Left forelimb (tissue), 1 donor: Measurements from ENCODE around the gene PATE1.
"Not testable (repeated sequence)": the region's sequence is repeated elsewhere in the genome, so short reads cannot be mapped to it uniquely, and the experiment has no call there.

Experiments used
- DNase-seq: peaks from one replicate; pipeline ENCODE4 v3.0.0-alpha.2; 2018; ENCODE audit warnings: low spot score

Gene PATE1

GRCh38 chr11:125745979-125746378 is at the start of gene PATE1:
PATE1 (plus strand) TSS chr11:125746279; CDS start chr11:125746305, 26 bp downstream.
- no peak for DNase-seq

GRCh38 chr11:125701018-125701610 is 45.0 kb upstream of the PATE1 start:
- DNase-seq = no peak

- no peak for DNase-seq
Measured at GRCh38 chr11:125701858-125702621, 44.0 kb upstream of the PATE1 start.

GRCh38 chr11:125704686-125705085 is 41.4 kb upstream of the PATE1 start:
- DNase-seq = not testable (repeated sequence)

- DNase-seq = no peak
Measured at GRCh38 chr11:125720781-125721180, 25.3 kb upstream of the PATE1 start.

GRCh38 chr11:125724125-125724524 is 22.0 kb upstream of the PATE1 start:
- no peak for DNase-seq

- DNase-seq = no peak
Measured at GRCh38 chr11:125728969-125729368, 17.1 kb upstream of the PATE1 start.

- DNase-seq = no peak
Measured at GRCh38 chr11:125740617-125741016, 5.5 kb upstream of the PATE1 start.

GRCh38 chr11:125743681-125744080 is 2.4 kb upstream of the PATE1 start:
- no peak for DNase-seq

GRCh38 chr11:125750629-125751028 is 4.5 kb downstream of the PATE1 start:
- no peak for DNase-seq

GRCh38 chr11:125756050-125756449 is 10.0 kb downstream of the PATE1 start:
- DNase-seq = no peak

- DNase-seq = no peak
Measured at GRCh38 chr11:125762445-125762844, 16.4 kb downstream of the PATE1 start.

GRCh38 chr11:125763483-125763882 is 17.4 kb downstream of the PATE1 start:
- DNase-seq = no peak

GRCh38 chr11:125766251-125766650 is 20.2 kb downstream of the PATE1 start:
- no peak for DNase-seq

GRCh38 chr11:125768336-125769046 is 22.4 kb downstream of the PATE1 start:
- no peak for DNase-seq

GRCh38 chr11:125770583-125770982 is 24.5 kb downstream of the PATE1 start:
- DNase-seq = no peak

GRCh38 chr11:125772834-125773505 is 26.9 kb downstream of the PATE1 start:
- no peak for DNase-seq

- DNase-seq = no peak
Measured at GRCh38 chr11:125773516-125773915, 27.4 kb downstream of the PATE1 start.

GRCh38 chr11:125777309-125777708 is 31.2 kb downstream of the PATE1 start:
- no peak for DNase-seq

GRCh38 chr11:125778728-125779127 is 32.6 kb downstream of the PATE1 start, which contains the start of gene PATE2:
PATE2 (minus strand) TSS chr11:125778828; CDS start chr11:125778773, 55 bp downstream.
- DNase-seq = no peak

- no peak for DNase-seq
Measured at GRCh38 chr11:125784678-125785077, 38.6 kb downstream of the PATE1 start.

GRCh38 chr11:125787827-125788226 is 41.7 kb downstream of the PATE1 start, which contains the start of gene PATE3:
PATE3 (plus strand) TSS chr11:125788127; CDS start chr11:125788152, 25 bp downstream.
- DNase-seq = no peak
